GM12878 (cell line): ENCODE measurements around the gene RRAS. TPM values are rescaled to one million over a fixed set of nuclear protein-coding genes. Genes with fewer than 3 reads are reported as not detected.

Experiments
- ATAC-seq: fragments of 200-7000 bp; cut with Tn5 transposase; 3 replicates; pipeline ENCODE4 v1.9.1; 2020; ENCODE audit warnings: mild to moderate bottlenecking, moderate library complexity
- BruUV-seq: library from RNA; stranded (reverse); fragments of 400-500 nt; replicated peaks from 2 replicates; lab custom pipeline; 2021; lab: Mats Ljungman, UMichigan
- CTCF ChIA-PET: fragments of 300-600 bp; sonication (Branson Sonifier 250); formaldehyde crosslinking; extraction: SDS; loops from one replicate; lab custom pipeline; 2021; ENCODE audit warnings: inconsistent platforms; lab: Yijun Ruan, JAX
- POLR2A ChIA-PET: fragments of 350-600 bp; formaldehyde crosslinking; extraction: SDS; loops from one replicate; lab custom pipeline; 2021; ENCODE audit warnings: inconsistent platforms; lab: Charles Lee
- RAD21 ChIA-PET: fragments of 300-600 bp; sonication (Branson Sonifier 250); formaldehyde crosslinking; loops from one replicate; lab custom pipeline; 2023; ENCODE audit warnings: antibody characterized with exemption; ENCODE audit not compliant: unreplicated experiment; lab: Charles Lee
- SMC1A ChIA-PET: fragments of 300-600 bp; sonication (Branson Sonifier 250); formaldehyde crosslinking; loops from one replicate; lab custom pipeline; 2023; ENCODE audit not compliant: unreplicated experiment, uncharacterized antibody; lab: Charles Lee
- DNase-seq: peaks from one replicate; pipeline ENCODE4 v3.0.0-alpha.2; 2011; ENCODE audit warnings: low read depth, low spot score
- FAIRE-seq: peaks from 3 replicates; lab custom pipeline; 2011; peaks lifted over from hg19 to GRCh38; lab: Jason Lieb, UNC
- H2AFZ ChIP-seq: 2 replicates; pipeline ENCODE4 v1.6.0; 2011; ENCODE audit warnings: low read depth, low read length, control low read depth; ENCODE audit not compliant: control insufficient read depth
- H3K27ac ChIP-seq: 2 replicates; pipeline ENCODE4 v1.5.1; 2011; ENCODE audit warnings: control low read depth; ENCODE audit not compliant: control insufficient read depth, insufficient read depth
- H3K27me3 ChIP-seq, 2 experiments: replicated peaks in 1 of 2; 2 replicates each; pipeline versions ENCODE4 v1.6.0 to v1.6.1; 2011; ENCODE audit warnings: low read length in 1 of 2; ENCODE audit not compliant: control insufficient read depth in 2 of 2, insufficient read depth in 2 of 2
- H3K36me3 ChIP-seq, 2 experiments: 2 replicates each; pipeline ENCODE4 v1.5.1; 2011; ENCODE audit warnings: low read length in 1 of 2; ENCODE audit not compliant: control insufficient read depth in 2 of 2, insufficient read depth in 2 of 2
- H3K4me1 ChIP-seq: 2 replicates; pipeline ENCODE4 v1.6.1; 2011; ENCODE audit warnings: mild to moderate bottlenecking, low read length, moderate library complexity, mixed read lengths; ENCODE audit not compliant: control insufficient read depth, insufficient read depth
- H3K4me2 ChIP-seq: 2 replicates; pipeline ENCODE4 v1.6.0; 2011; ENCODE audit warnings: control low read depth; ENCODE audit not compliant: control insufficient read depth, insufficient read depth
- H3K4me3 ChIP-seq: fragments of 200-600 bp; sonication (generic); 2 replicates; pipeline ENCODE4 v1.5.1; 2016
- H3K79me2 ChIP-seq: 2 replicates; pipeline ENCODE4 v1.6.0; 2011; ENCODE audit warnings: low read length; ENCODE audit not compliant: control insufficient read depth, insufficient read depth
- H3K9ac ChIP-seq: 2 replicates; pipeline ENCODE4 v1.8.0; 2011; ENCODE audit warnings: low read length, control low read depth, mixed read lengths; ENCODE audit not compliant: control insufficient read depth, insufficient read depth
- H3K9me3 ChIP-seq: replicated peaks from 3 replicates; pipeline ENCODE4 v1.5.1; 2011; ENCODE audit warnings: mild to moderate bottlenecking, low read length; ENCODE audit not compliant: control insufficient read depth, insufficient read depth
- H4K20me1 ChIP-seq: 2 replicates; pipeline ENCODE4 v1.6.0; 2011; ENCODE audit not compliant: control insufficient read depth, insufficient read depth
- BRCA1 ChIP-seq: IDR thresholded peaks from 2 replicates; pipeline ENCODE4 v1.6.1; 2011; ENCODE audit warnings: low read depth, low read length, improper control_type of control experiment
- HCFC1 ChIP-seq: fragments of 150-350 bp; IDR thresholded peaks from 2 replicates; pipeline ENCODE4 v1.6.1; 2014; ENCODE audit warnings: low read length
- SMARCA5 ChIP-seq: fragments of 450-650 bp; IDR thresholded peaks from 2 replicates; pipeline ENCODE4 v1.6.1; 2017; ENCODE audit warnings: mild to moderate bottlenecking
- YY1 ChIP-seq: IDR thresholded peaks from 2 replicates; pipeline ENCODE4 v1.6.1; 2011; ENCODE audit warnings: low read depth, mild to moderate bottlenecking, low read length
- ZBTB4 ChIP-seq: fragments of 450-650 bp; formaldehyde crosslinking; IDR thresholded peaks from 2 replicates; pipeline ENCODE4 v1.4.0; 2022; ENCODE audit warnings: mild to moderate bottlenecking, moderate library complexity
- ZNF687 ChIP-seq: fragments of 450-650 bp; IDR thresholded peaks from 2 replicates; pipeline ENCODE4 v1.6.1; 2017; ENCODE audit warnings: mild to moderate bottlenecking, moderate library complexity
- WGBS: methylation state at CpG from one replicate; pipeline ENCODE4 v1.1.6; 2016; ENCODE audit warnings: low lambda C conversion rate; ENCODE audit not compliant: insufficient replicate concordance, insufficient coverage; ENCODE audit errors: missing lambda C conversion rate; 5-methylcytosine and 5-hydroxymethylcytosine counted together
- in situ Hi-C: fragments of 300-500 bp; cut with MboI; formaldehyde crosslinking; loops from 9 replicates; pipeline ENCODE4 v1.14.3; 2018; ENCODE audit warnings: mixed read lengths
- intact Hi-C: fragments of 100-400 bp; cut with micrococcal nuclease; formaldehyde crosslinking; loops from one replicate; pipeline ENCODE4 v1.14.2; 2022; ENCODE audit not compliant: unreplicated experiment
- polyA plus RNA-seq, 11 experiments: library from polyadenylated mRNA; depleted of rRNA in 4 of 11; unstranded in 6 of 11; stranded (reverse) in 5 of 11; fragments of >200 nt; fragmentation: Nextera tagmentation in 4 of 11; fragmentation: Illumina TruSeq in 1 of 11; extraction: Ambion mirVana in 4 of 11; extraction: Trizol in 1 of 11; gene quantifications; 1 replicate in 1 of 11; 2 replicates in 10 of 11; pipeline versions ENCODE4 v1.2.1 to v1.2.3, GENCODE V29; 2011 to 2016; ENCODE audit warnings: inconsistent platforms in 2 of 11, missing spikeins in 2 of 11, low read depth in 1 of 11
- total RNA-seq, 4 experiments: library from RNA; depleted of rRNA in 3 of 4; stranded (reverse); fragments of >200 nt in 3 of 4; fragmentation: Illumina TruSeq in 1 of 4; extraction: Trizol in 1 of 4; gene quantifications; 2 replicates each; pipeline versions ENCODE4 v1.2.1 to v1.2.3, GENCODE V29; 2013 to 2021

The RRAS gene
- total and polyA plus RNA-seq, 10 of the 15 experiments (the other 5 are each of a cell fraction or from before 2014, with no cell fraction given): 0.24 to 5.8 (median 1.8) TPM

DNA sequence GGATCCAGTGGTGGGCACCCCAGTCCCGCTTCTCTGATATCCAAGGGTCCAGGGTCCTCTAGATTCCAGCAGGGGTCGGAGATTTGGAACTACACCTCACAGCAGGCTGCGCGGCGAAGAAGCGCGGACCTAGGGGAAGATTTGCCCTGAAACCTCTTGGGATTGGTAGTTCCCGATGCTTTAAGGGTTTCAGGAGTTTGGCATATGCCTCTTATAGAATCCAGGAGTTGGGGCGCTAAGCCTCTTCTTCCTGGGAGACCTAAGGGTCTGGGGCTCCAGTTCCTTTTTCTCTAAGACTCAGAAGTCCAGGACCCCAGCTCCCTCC is 26.1 kb upstream of the RRAS start:
- TF ChIP-seq YY1: no peak
- TF ChIP-seq ZBTB4 (CRISPR knock-in tag): no peak
- TF ChIP-seq SMARCA5: no peak
- no peak for TF ChIP-seq ZNF687
- TF ChIP-seq HCFC1: peak; percentile 8; the same call in 1 of the 2 replicates
- TF ChIP-seq BRCA1: no peak
- ChIA-PET RAD21 (interaction anchor here (1.0 to 3.4 kb wide), 4 partner anchors 9 to 76 kb away, joined by 5 to 34 read pairs (median 8); partner anchors contain the start of genes PRMT1, RRAS and SCAF1), SMC1A (interaction anchor here (1.1 to 2.2 kb wide), 4 partner anchors 11 to 26 kb away, joined by 4 to 9 read pairs (median 6); partner anchors contain the start of gene RRAS), CTCF (interaction anchor here (0.7 to 5.5 kb wide), 6 partner anchors 10 to 96 kb away, joined by 3 to 80 read pairs (median 8); partner anchors contain the start of genes PRMT1, PRRG2, RRAS and SCAF1), POLR2A (interaction anchor here (0.6 to 6.0 kb wide), 5 partner anchors 11 to 528 kb away, joined by 6 to 126 read pairs (median 7); partner anchors contain the start of genes AP2A1, NOSIP, PRMT1 and PRRG2)
- intact Hi-C loops: no loop called here
- ATAC-seq (peak; percentile 6; the same call in 2 of the 3 replicates), FAIRE-seq (no peak), DNase-seq (no peak)
- Histone ChIP-seq H3K4me3 (peak overlapping the region; percentile 99), H3K27me3 (no peaks in the 10 kb centered on the region), H3K4me2 (peak overlapping the region; percentile 81), H2AFZ (peak overlapping the region; percentile 68), H3K36me3 (peaks cover 12 to 15% of the 10 kb centered on the region in 2 experiments), H4K20me1 (peaks cover 4% of the 10 kb centered on the region), H3K9ac (peak overlapping the region; percentile 97), H3K9me3 (no peaks in the 10 kb centered on the region), H3K4me1 (peaks cover 14% of the 10 kb centered on the region), H3K79me2 (peaks cover 36% of the 10 kb centered on the region), H3K27ac (peak overlapping the region; percentile 88)
- TSS peak; percentile 77 for BruUV-seq
- WGBS: under 1% methylated on average over 9 of the region's 9 CpGs
- in situ Hi-C loops: loop anchor here (5.0 kb wide), 1 partner anchor 169 kb away; the partner anchor contains the start of gene RPS11
